Naive thymus-derived CD4-positive, alpha-beta T cell (primary cell): ENCODE data around the gene KCNAB1. TPM values are rescaled to one million over a fixed set of nuclear protein-coding genes. Genes with fewer than 3 reads are reported as not detected.
A peak's percentile ranks its signal among the peaks of the same experiment; 100 is the strongest.

ENCODE experiments used
- ATAC-seq: fragments of 150-1000 bp; cut with Tn5 transposase; 2 replicates; pipeline ENCODE4 v1.10.0; 2021; ENCODE audit warnings: mild to moderate bottlenecking, moderate library complexity
- CTCF ChIA-PET: fragments of 350-600 bp; sonication (Branson Sonifier 250); formaldehyde crosslinking; loops from one replicate; lab custom pipeline; 2021; ENCODE audit warnings: antibody characterized with exemption; lab: Charles Lee
- POLR2A ChIA-PET: fragments of 350-600 bp; sonication (Branson Sonifier 250); formaldehyde crosslinking; loops from one replicate; lab custom pipeline; 2021; ENCODE audit warnings: antibody characterized with exemption, inconsistent platforms; lab: Charles Lee
- DNase-seq, 9 donors: peaks; one replicate each; pipeline versions ENCODE4 v3.0.0 to v3.0.0-alpha.2; 2020 to 2022; ENCODE audit warnings: mixed read lengths in 1 of 9
- H3K27ac ChIP-seq: one replicate; pipeline ENCODE4 v1.7.0; 2013; ENCODE audit warnings: mild to moderate bottlenecking, low read depth, low read length, moderate library complexity
- H3K27me3 ChIP-seq, 2 donors: one replicate each; pipeline ENCODE4 v1.7.0; 2013; ENCODE audit warnings: low read length in 2 of 2, mild to moderate bottlenecking in 2 of 2, moderate library complexity in 2 of 2; ENCODE audit not compliant: control insufficient read depth in 2 of 2, insufficient read depth in 2 of 2
- H3K36me3 ChIP-seq, 3 experiments: 1 replicate in 2 of 3; 2 replicates in 1 of 3; pipeline ENCODE4 v1.7.0; 2013; ENCODE audit warnings: low read length in 3 of 3, mild to moderate bottlenecking in 3 of 3, moderate library complexity in 1 of 3; ENCODE audit not compliant: insufficient read depth in 3 of 3, control insufficient read depth in 2 of 3
- H3K4me1 ChIP-seq, 2 donors: one replicate each; pipeline ENCODE4 v1.7.0; 2013; ENCODE audit warnings: low read length in 2 of 2, mild to moderate bottlenecking in 2 of 2, moderate library complexity in 1 of 2; ENCODE audit not compliant: control insufficient read depth in 2 of 2, insufficient read depth in 2 of 2
- H3K4me3 ChIP-seq: 2 replicates; pipeline ENCODE4 v1.7.0; 2013; ENCODE audit warnings: mild to moderate bottlenecking, low read length
- H3K9me3 ChIP-seq, 3 experiments: 1 replicate in 2 of 3; 2 replicates in 1 of 3; pipeline ENCODE4 v1.7.0; 2013; ENCODE audit warnings: low read length in 3 of 3; ENCODE audit not compliant: control insufficient read depth in 2 of 3
- H3K27ac Mint-ChIP-seq, 9 donors: one replicate each; pipeline ENCODE4 v1.8.0; 2020 to 2022; ENCODE audit warnings: mixed read lengths in 9 of 9, mild to moderate bottlenecking in 8 of 9, moderate library complexity in 5 of 9, inconsistent platforms in 2 of 9
- H3K27me3 Mint-ChIP-seq, 5 donors: one replicate each; pipeline ENCODE4 v1.8.0; 2021 to 2022; ENCODE audit warnings: mixed read lengths in 5 of 5, mild to moderate bottlenecking in 1 of 5
- H3K36me3 Mint-ChIP-seq, 5 donors: one replicate each; pipeline ENCODE4 v1.8.0; 2020 to 2022; ENCODE audit warnings: mixed read lengths in 5 of 5, mild to moderate bottlenecking in 3 of 5, inconsistent platforms in 1 of 5
- H3K4me1 Mint-ChIP-seq, 7 donors: one replicate each; pipeline ENCODE4 v1.8.0; 2020 to 2022; ENCODE audit warnings: mixed read lengths in 7 of 7, mild to moderate bottlenecking in 3 of 7, inconsistent platforms in 1 of 7
- H3K4me3 Mint-ChIP-seq, 10 donors: one replicate each; pipeline ENCODE4 v1.8.0; 2020 to 2022; ENCODE audit warnings: mild to moderate bottlenecking in 10 of 10, mixed read lengths in 10 of 10, moderate library complexity in 6 of 10, inconsistent platforms in 2 of 10
- H3K9me3 Mint-ChIP-seq, 11 donors: one replicate each; pipeline ENCODE4 v1.8.0; 2020 to 2022; ENCODE audit warnings: mixed read lengths in 11 of 11, mild to moderate bottlenecking in 4 of 11, inconsistent platforms in 1 of 11, moderate library complexity in 1 of 11
- intact Hi-C, 2 donors: fragments of 100-400 bp; cut with micrococcal nuclease; formaldehyde crosslinking; loops; one replicate each; pipeline ENCODE4 v1.15.1; 2023
- polyA plus RNA-seq, 2 donors: library from polyadenylated mRNA; unstranded; fragments of 300-500 nt; fragmentation: Illumina TruSeq; gene quantifications; one replicate each; pipeline ENCODE4 v1.2.3, GENCODE V29; 2021
- total RNA-seq, 6 experiments: library from RNA in 5 of 6; stranded (reverse) in 5 of 6; gene quantifications; 1 replicate in 5 of 6; 2 replicates in 1 of 6; pipeline ENCODE4 v1.2.3 and lab custom pipeline; 2021 to 2026

The KCNAB1 gene
- total and polyA plus RNA-seq, 7 experiments from 2014 or later: 0.09 to 0.17 TPM; not detected in 5

DNA sequence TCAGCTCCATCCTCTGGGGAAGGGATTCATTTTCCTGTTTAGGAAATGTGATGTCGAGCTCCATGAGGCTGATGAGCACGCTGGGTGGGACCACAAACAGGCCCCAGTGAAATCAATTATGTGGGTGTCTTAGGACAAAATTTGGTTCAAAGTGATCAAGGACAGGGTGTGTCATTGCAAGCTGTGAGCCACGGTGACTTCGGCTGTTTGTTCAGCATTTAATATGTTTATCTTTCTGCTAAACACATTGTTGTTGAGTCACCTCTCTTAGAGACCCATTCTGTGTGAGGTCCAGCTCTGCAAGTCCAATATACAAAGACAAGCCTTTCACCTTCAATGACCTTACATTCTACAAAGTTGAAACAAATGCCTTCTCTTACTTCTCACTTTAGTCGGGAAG lies 393.2 kb downstream of the KCNAB1 start:
- ATAC-seq (no peak), DNase-seq (no peak)
- Mint-ChIP-seq H3K4me3 (no peak overlapping the region), H3K27me3 (peaks cover 0 to 46% (median 8%) of the 10 kb centered on the region in 5 donors), H3K27ac (no peak overlapping the region), H3K4me1 (peaks cover 0 to 21% (median 9%) of the 10 kb centered on the region in 7 donors), H3K9me3 (no peaks in the 10 kb centered on the region), H3K36me3 (peaks cover 0 to 1% (median 0%) of the 10 kb centered on the region in 5 donors)
- Histone ChIP-seq H3K27me3 (no peaks in the 10 kb centered on the region), H3K4me1 (no peaks in the 10 kb centered on the region), H3K4me3 (no peak overlapping the region), H3K36me3 (no peaks in the 10 kb centered on the region), H3K9me3 (no peaks in the 10 kb centered on the region), H3K27ac (no peak overlapping the region)
- intact Hi-C loops: loop anchor here in 1 of 2 donors (5.0 kb wide), 1 partner anchor 171 kb away; no protein-coding TSS in a partner anchor
- ChIA-PET POLR2A (no interaction called here), CTCF (interaction anchor here (0.6 to 8.4 kb wide), 4 partner anchors 34 to 567 kb away, joined by 3 to 91 read pairs (median 3); no protein-coding TSS in a partner anchor)

GRCh38 chr3:156516284-156516683 lies 395.9 kb downstream of the KCNAB1 start:
- peaks cover 3 to 62% (median 21%) of the 10 kb centered on the region in 5 donors for H3K27me3 Mint-ChIP-seq

DNA sequence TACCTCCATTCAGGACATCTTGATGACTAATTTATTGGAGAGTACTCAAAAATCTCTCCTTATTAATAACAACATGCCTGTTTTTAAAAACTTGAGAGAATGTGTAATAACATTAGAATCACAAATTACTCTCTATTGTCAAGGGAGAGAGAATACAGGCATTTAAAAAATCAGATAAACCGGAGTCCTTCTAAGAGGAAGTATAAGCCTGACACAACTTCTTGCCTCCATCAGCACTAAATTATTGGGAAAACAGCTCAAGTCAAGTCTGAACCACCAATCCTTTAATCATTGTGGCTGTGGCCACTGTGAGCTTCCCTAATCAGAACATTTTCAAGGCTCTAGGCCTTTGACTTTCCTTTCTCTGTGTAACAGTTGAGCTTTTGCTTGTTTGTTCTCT lies 396.6 kb downstream of the KCNAB1 start:
- CTCF ChIA-PET: interaction anchor here (0.6 to 3.2 kb wide), 3 partner anchors 9 to 410 kb away, joined by 3 to 10 read pairs (median 3); no protein-coding TSS in a partner anchor
- Mint-ChIP-seq H3K36me3 (peaks cover 0 to 8% (median 0%) of the 10 kb centered on the region in 5 donors), H3K27me3 (peaks cover 3 to 62% (median 17%) of the 10 kb centered on the region in 5 donors), H3K9me3 (no peaks in the 10 kb centered on the region), H3K27ac (no peak overlapping the region), H3K4me3 (no peak overlapping the region), H3K4me1 (peaks cover 0 to 17% (median 6%) of the 10 kb centered on the region in 7 donors)
- H3K27me3 ChIP-seq: no peaks in the 10 kb centered on the region
- H3K9me3 ChIP-seq: no peaks in the 10 kb centered on the region
- no peak for DNase-seq
- no peaks in the 10 kb centered on the region for H3K4me1 ChIP-seq
- no peak for ATAC-seq
- intact Hi-C loops: no loop called here
- H3K27ac ChIP-seq: no peak overlapping the region
- POLR2A ChIA-PET: interaction anchor here (0.6 to 1.1 kb wide), 5 partner anchors 8 to 620 kb away, joined by 3 read pairs; no protein-coding TSS in a partner anchor
- H3K4me3 ChIP-seq: no peak overlapping the region
- H3K36me3 ChIP-seq: no peaks in the 10 kb centered on the region

More at GRCh38 chr3:156516284-156516683, 395.9 kb downstream of the KCNAB1 start:
- POLR2A ChIA-PET: interaction anchor here (0.7 to 0.8 kb wide), 2 partner anchors 34 to 567 kb away, joined by 3 read pairs; no protein-coding TSS in a partner anchor
- peaks cover 0 to 23% (median 9%) of the 10 kb centered on the region in 7 donors for H3K4me1 Mint-ChIP-seq
- intact Hi-C loops: no loop called here
- Histone ChIP-seq H3K36me3 (no peaks in the 10 kb centered on the region), H3K27ac (no peak overlapping the region), H3K4me3 (no peak overlapping the region), H3K4me1 (no peaks in the 10 kb centered on the region), H3K9me3 (no peaks in the 10 kb centered on the region), H3K27me3 (no peaks in the 10 kb centered on the region)
- DNase-seq: no peak
- H3K9me3 Mint-ChIP-seq: no peaks in the 10 kb centered on the region
- no peak overlapping the region for H3K27ac Mint-ChIP-seq
- no peak for ATAC-seq
- CTCF ChIA-PET: interaction anchor here (0.6 to 0.7 kb wide), 2 partner anchors 336 to 409 kb away, joined by 3 read pairs; no protein-coding TSS in a partner anchor
- peaks cover 0 to 8% (median 0%) of the 10 kb centered on the region in 5 donors for H3K36me3 Mint-ChIP-seq
- no peak overlapping the region for H3K4me3 Mint-ChIP-seq

DNA sequence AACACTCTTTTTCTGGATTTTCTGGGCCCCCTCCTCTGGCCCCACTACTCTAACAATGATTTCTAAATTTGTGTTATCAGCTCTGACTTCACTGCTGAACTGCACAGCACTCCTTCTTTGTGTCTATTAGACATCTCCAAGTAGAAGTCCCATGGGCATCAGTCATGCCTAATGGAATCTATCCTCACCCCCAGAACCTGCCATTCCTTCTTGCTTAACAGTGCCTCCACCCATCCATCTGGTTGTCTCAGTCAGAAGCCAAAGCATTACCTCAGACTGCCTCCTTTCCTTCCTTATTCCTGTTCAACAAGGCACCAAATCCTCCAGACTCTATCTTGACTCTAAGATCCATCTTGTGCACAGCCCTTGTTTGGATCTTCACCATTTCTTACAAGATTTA lies 398.3 kb downstream of the KCNAB1 start:
- ChIA-PET CTCF (interaction anchor here (1.0 to 3.2 kb wide), 4 partner anchors 9 to 30 kb away, joined by 3 to 10 read pairs (median 3); no protein-coding TSS in a partner anchor), POLR2A (interaction anchor here (0.6 to 1.5 kb wide), 2 partner anchors 36 to 564 kb away, joined by 3 read pairs; no protein-coding TSS in a partner anchor)
- Histone ChIP-seq H3K27ac (no peak overlapping the region), H3K4me1 (no peaks in the 10 kb centered on the region), H3K4me3 (no peak overlapping the region), H3K27me3 (no peaks in the 10 kb centered on the region), H3K36me3 (no peaks in the 10 kb centered on the region), H3K9me3 (no peaks in the 10 kb centered on the region)
- Mint-ChIP-seq H3K4me3 (no peak overlapping the region), H3K27ac (no peak overlapping the region), H3K4me1 (peaks cover 0 to 16% (median 1%) of the 10 kb centered on the region in 7 donors), H3K9me3 (peaks cover 0 to 4% (median 0%) of the 10 kb centered on the region in 11 donors), H3K36me3 (peaks cover 0 to 13% (median 0%) of the 10 kb centered on the region in 5 donors), H3K27me3 (peaks cover 8 to 75% (median 27%) of the 10 kb centered on the region in 5 donors)
- intact Hi-C loops: no loop called here
- no peak for DNase-seq
- no peak for ATAC-seq

GRCh38 chr3:156519758-156520162 lies 399.4 kb downstream of the KCNAB1 start:
- ChIA-PET CTCF (interaction anchor here (1.0 to 3.2 kb wide), 4 partner anchors 10 to 31 kb away, joined by 3 to 10 read pairs (median 3); no protein-coding TSS in a partner anchor), POLR2A (interaction anchor here (1.5 kb wide), 1 partner anchor 37 kb away, joined by 3 read pairs; no protein-coding TSS in a partner anchor)
- Histone ChIP-seq H3K9me3 (no peaks in the 10 kb centered on the region), H3K27ac (no peak overlapping the region), H3K27me3 (no peaks in the 10 kb centered on the region), H3K4me1 (peaks cover 2 to 6% of the 10 kb centered on the region in 2 donors), H3K36me3 (no peaks in the 10 kb centered on the region), H3K4me3 (no peak overlapping the region)
- Mint-ChIP-seq H3K27ac (no peak overlapping the region), H3K27me3 (peaks cover 13 to 84% (median 33%) of the 10 kb centered on the region in 5 donors), H3K36me3 (peaks cover 0 to 21% (median 0%) of the 10 kb centered on the region in 5 donors), H3K4me1 (peaks cover 6 to 26% (median 9%) of the 10 kb centered on the region in 7 donors), H3K4me3 (no peak overlapping the region), H3K9me3 (peaks cover 0 to 6% (median 0%) of the 10 kb centered on the region in 11 donors)
- intact Hi-C loops: loop anchor here in 1 of 2 donors (5.0 to 10.0 kb wide), 2 partner anchors 298 to 565 kb away; no protein-coding TSS in a partner anchor
- ATAC-seq (no peak), DNase-seq (no peak)

DNA sequence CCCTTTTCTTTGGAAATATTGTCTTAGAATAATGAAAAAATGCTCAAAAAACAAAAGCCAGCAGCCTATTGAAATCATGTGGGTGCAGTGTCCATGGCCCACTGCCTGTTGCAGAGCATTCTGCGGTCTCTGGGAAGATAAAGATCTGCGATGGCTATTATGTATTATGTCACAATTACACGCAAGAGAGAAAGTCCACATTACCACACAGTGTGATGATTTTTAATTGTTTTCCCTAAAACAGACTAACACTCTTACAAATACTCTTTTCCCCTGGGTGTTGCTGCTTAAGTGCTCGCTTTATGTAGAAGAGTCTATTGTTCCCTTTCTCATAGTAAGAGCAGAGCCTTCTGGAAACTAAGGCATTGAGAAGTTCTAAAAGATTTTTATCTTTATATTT lies 402.3 kb downstream of the KCNAB1 start:
- ChIA-PET CTCF (no interaction called here), POLR2A (no interaction called here)
- peak; percentile 11 for ATAC-seq
- peaks cover 0 to 19% (median 0%) of the 10 kb centered on the region in 5 donors for H3K36me3 Mint-ChIP-seq
- no peak overlapping the region for H3K27ac Mint-ChIP-seq
- peaks cover 6 to 33% (median 13%) of the 10 kb centered on the region in 7 donors for H3K4me1 Mint-ChIP-seq
- H3K27me3 Mint-ChIP-seq: peaks cover 13 to 67% (median 33%) of the 10 kb centered on the region in 5 donors
- H3K9me3 Mint-ChIP-seq: peaks cover 0 to 6% (median 0%) of the 10 kb centered on the region in 11 donors
- no peak overlapping the region for H3K4me3 Mint-ChIP-seq
- DNase-seq: no peak
- intact Hi-C loops: loop anchor here in 1 of 2 donors (5.0 to 10.0 kb wide), 2 partner anchors 295 to 562 kb away; no protein-coding TSS in a partner anchor
- H3K4me3 ChIP-seq: no peak overlapping the region
- no peak overlapping the region for H3K27ac ChIP-seq
- no peaks in the 10 kb centered on the region for H3K9me3 ChIP-seq
- H3K4me1 ChIP-seq: peaks cover 6 to 10% of the 10 kb centered on the region in 2 donors
- H3K27me3 ChIP-seq: no peaks in the 10 kb centered on the region
- no peaks in the 10 kb centered on the region for H3K36me3 ChIP-seq
